Anterior cingulate cortex (tissue), 58 donors: ENCODE results near the gene PI4KB.
"Not testable (repeated sequence)": the region's sequence is repeated elsewhere in the genome, so short reads cannot be mapped to it uniquely, and the experiment has no call there.

Source experiments
- DNase-seq, 58 donors: peaks; one replicate each; lab custom pipeline; 2025; lab: John Stamatoyannopoulos, UW

PI4KB gene

DNA sequence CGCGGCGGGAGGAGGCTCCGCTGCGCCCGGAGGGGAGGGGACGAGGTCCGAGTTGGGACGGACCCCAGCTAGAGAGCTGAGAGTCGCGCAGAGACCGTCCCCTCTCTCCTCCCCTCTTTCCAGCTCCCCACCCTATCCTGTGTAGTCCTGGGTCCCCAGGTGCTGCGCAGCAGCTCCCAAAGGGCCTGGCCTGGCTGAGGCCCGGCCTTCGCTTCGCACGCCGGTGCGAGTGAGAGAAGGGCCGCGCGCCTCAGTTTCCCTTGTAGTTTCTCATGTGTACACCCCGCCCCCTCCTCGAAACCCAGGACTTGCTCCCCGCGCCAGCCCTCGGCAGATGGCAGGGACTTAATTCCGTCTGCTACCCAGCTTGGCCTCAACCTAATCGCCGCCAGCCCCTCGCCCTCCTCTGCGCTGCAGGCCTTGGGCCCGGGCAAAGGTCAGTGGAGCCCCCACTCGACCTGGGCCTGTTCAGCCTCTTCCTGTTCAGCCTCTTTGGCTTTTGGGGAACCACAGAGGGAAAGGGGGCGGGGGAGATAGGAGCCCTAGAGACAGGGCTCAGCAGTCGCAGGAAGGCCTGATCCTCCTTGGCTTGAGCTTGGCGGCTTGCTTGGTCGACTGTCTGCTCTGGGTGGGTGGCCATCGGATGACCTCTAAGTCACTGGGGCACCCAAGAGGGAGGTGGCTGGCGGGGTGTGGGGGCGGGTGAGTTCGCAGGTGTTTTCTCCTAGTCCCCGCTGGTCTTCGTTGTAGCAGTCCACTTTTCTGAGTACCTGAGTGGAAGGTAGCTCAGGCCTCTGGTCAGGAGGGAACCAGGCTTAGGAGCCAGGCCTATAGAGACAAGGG, 44.1 kb downstream of the PI4KB start:
- DNase-seq, result peak in 13 of 58 donors; percentile 8 to 55 (median 30)

DNA sequence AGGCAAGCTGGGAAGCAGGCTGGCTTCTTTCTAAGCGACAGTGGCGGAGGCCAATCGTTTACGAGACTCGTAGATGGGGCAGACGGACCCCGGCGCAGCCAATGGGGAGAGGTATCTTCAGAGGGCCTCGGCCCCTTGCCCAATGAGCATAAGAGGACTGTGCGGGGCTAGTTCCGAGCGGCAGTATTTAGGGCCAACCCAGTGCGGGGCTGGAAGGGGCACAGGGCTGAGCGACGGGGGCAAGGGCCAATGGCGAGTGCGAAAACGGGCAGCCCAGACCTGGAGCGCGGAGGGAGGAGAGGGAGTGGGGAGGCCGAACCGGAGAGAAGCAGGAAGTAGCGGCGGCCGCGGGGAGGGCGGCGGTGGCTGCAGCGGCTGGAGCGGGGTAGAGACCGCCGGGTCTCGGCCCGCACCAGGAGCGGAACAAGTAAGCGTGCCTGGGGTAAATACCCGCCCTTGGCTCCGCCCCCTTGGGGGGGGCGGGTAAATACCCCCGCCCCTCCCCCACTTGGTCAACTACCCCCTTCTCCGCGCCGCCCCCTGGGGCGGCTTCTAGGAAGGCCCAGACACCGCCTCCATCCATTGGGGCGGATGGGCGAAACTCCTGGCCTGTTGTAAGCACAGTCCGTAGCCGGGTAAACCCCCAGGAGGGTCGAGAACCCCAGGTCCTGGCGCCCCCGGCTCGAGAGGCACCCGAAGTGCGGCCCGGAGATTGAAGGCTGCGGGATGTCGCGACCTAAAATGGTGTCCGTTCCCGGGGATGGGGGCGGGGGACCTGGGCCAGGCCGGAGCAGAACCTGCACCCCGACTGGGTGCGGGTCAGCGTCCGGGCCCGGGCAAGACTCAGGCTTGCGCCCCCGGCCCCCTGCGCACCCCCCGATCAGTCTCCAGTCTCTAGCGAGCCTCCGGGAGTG, 45.0 kb downstream of the PI4KB start, which contains the start of gene ZNF687:
TSS of gene ZNF687 (plus strand) at position 331 of the 914 bp plus-strand sequence. CDS start 3,993 bp downstream, outside the sequence.
- peak; percentile 94 to 100 (median 100) for DNase-seq

DNA sequence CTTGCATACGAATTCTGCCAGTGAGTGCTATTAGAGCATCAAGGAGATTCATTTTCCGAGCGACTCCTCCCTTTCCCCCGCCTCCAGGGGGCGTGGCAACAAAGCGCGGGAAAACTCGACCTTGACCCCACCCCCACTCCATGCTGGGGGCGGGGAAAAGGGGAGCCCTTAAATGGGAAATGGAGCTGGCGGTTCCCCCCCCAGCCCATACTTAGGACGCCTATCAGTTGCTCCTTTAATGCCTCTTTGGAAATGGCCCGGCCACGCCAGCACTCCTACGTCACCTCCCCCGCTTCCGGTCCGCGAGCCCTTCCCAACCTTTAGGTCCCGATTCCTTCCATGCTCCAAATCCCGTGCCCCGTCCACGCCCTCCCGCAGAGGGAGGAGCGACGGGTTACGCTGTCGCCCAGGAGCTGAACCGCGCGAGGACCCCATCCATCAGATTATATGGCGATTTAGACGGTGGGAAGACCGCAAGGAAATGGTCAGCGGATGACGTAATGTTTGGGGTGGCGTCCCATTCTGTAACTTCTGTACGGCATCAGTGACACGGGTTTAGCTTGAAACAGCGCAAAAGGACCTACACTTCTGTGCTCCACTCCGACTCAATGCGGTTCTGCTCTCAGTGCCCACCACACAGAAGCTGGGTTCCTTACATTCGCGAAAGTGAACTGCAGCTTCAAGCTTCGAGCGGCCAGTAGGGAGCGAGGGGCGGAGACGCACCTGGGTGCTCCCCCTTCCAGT, 45.8 kb downstream of the PI4KB start:
- DNase-seq, result peak; percentile 64 to 98 (median 92)

DNA sequence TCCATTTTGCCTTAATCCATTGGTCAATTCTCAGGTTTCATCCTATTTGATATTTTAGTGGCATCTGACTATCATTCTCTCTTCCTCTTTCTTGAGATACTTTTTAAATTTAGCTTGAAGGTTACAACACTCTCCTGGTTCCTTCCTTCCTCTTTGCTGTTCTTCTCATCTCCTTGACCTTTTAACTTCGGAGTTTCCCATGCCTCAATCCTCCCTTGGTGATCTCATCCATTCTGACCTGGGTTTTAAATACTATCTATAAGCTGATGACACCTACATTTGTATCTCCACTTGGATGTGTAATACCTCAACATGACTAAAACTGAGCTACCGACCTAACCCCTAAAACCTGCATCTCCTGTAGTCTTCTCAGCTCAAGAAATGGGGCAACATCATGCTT, 50.0 kb downstream of the PI4KB start:
- no peak for DNase-seq

DNA sequence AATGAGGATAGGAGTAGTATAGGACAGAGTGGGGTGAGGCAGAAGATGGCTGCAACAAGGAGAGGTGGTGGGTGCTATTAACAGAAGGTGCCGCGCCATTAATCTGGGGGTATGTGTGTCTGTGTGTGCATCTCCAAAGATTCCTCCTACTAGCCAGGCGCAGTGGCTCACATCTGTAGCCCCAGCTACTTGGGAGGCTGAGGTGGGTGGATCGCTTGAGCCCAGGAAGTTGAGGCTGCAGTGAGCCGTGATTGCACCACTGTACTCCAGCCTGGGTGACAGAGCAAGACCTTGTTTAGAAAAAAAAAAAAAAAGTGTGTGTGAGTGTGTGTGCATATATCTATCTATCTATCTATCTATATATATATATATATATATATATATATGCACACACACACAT, 51.9 kb downstream of the PI4KB start:
- DNase-seq, result not testable (repeated sequence)

DNA sequence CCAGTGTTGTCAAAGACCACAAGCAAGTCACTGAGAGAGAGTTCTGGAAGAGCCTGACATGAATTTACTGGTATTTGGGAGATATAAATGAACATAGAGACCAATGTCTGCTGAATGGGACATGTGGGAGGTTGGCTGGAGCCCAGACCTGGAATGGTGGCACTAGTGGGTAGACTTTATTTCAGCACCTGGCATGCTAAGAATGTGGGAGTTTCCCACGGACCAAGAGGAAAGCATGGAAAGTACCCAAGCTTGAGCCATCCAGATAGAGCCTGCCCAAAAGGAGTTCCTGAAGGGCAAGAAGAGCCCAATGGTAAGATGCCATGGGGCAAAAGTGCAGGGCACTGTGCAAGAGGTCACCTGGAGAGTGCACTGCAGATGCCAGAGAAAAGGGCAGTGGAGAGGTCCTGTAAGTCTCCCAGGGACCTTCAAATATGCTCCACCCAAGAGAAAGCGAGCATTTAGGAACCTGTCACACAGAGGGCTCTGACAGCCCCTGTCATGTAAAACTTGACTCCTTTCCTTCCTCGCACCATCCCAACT, 53.2 kb downstream of the PI4KB start:
- no peak for DNase-seq

DNA sequence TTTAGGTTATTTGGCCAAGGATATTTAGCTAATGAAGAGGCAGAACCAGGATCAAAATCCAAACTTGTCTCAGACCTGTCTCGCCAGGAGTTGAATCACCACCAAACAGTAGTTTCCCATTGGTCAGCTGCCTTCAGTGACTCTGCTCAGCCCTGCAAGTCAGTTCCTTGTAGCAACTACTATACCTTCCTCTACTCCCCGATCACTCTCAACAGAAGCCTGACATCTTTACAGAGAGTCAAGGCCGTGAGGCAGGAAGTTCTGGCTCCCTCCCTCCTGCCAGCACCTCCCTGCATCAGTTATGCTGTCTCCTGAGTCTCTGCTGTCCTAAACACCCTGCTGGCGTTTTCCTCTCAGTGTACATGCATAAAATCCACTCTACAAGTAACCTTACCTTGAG, 59.5 kb downstream of the PI4KB start:
- no peak for DNase-seq

DNA sequence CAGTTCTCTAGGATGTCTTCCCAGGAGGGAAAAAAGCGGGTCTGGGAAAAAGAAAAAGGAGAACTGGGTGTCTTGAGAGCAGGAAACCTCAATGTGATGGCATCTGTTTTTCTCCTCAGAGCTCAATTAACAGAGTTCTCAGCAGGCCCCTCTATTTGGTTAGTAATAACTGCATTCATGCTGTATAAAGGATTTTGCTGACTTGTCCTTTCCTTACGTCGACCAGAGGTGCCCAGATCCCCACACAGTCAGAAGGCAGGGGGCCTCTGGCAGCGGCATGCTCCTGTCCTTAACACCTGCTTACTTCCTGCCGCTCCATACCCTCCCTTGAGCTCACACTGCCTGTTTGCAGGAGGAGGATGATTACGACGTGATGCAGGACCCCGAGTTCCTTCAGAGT, 60.4 kb downstream of the PI4KB start:
- DNase-seq, result no peak

DNA sequence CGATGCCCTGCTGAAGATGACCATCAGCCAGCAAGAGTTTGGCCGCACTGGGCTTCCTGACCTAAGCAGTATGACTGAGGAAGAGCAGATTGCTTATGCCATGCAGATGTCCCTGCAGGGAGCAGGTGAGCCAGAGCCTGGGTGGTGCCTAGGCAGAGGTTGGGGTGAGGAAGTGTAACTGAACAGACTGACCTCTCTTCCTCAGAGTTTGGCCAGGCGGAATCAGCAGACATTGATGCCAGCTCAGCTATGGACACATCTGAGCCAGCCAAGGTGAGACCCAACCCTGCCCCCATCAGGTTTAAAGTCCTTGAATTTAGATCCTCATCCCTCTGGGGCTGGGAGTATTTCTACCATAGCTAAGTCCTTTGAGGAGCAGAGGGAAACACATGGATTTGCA, 60.9 kb downstream of the PI4KB start:
- no peak for DNase-seq

DNA sequence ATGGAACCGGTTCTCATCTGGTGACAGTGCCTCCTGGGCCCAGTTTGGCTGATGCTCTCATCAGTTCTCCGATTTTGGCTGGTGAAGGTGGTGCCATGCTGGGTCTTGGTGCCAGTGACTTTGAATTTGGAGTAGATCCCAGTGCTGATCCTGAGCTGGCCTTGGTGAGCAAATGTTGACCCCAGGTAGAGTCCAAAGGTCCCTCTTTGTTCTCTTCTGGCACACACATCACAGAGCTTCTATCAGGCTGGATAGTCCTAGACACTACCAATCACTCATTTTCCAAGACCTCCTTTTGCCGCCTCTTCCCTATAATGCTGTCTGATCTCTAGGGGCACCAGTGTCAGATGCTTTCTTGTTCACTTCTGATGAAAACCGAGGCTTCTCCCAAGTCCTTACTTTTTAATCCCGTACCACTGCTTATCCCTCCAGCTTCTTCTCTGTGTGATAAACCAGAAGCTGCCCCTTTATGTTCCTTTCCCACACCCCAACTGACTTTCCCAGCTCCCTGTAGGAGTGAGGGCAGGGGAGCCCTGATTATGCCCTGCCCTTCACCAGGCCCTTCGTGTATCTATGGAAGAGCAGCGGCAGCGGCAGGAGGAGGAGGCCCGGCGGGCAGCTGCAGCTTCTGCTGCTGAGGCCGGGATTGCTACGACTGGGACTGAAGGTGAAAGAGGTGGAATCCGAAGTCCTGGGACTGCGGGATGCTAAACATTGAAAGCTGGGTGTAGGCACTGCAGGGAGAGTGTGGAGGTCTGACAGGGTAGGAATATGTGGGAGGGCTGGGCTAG, 61.6 kb downstream of the PI4KB start:
- no peak for DNase-seq

DNA sequence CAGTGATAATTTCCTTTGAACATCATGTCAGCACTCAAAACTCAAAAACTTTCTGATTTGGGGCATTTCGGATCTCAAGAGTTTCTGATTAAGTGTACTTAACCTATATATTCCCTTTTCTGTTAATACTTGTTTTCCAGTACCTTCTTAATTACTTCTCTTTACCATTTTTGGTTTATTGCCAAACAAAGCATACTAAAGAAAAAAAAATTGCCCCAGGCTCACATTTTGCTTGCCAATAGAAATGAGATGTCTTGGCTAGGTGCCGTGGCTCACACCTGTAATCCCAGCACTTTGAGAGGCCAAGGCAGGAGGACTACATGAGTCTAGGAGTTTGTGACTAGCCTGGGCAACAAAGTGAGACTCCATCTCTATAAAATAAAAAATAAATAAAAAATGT, 67.9 kb downstream of the PI4KB start:
- no peak for DNase-seq

DNA sequence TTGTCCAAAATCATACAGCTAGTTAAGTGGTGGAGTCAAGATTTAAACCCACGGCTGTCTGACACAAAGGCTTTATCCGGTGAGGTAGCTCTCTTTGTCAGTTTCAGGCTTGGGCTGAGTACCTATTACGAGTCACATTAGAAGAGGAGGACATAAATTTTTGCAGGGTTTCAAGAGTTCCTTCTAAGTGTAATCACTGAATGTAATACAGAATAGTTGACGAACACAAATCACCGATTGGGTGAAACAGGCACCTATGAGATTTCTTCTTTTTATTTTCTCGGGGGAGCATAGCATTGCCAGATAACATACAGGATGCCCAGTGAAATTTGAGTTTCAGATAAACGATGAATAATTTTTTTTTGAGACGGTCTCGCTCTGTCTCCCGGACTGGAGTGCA, 71.8 kb downstream of the PI4KB start:
- DNase-seq, result no peak

DNA sequence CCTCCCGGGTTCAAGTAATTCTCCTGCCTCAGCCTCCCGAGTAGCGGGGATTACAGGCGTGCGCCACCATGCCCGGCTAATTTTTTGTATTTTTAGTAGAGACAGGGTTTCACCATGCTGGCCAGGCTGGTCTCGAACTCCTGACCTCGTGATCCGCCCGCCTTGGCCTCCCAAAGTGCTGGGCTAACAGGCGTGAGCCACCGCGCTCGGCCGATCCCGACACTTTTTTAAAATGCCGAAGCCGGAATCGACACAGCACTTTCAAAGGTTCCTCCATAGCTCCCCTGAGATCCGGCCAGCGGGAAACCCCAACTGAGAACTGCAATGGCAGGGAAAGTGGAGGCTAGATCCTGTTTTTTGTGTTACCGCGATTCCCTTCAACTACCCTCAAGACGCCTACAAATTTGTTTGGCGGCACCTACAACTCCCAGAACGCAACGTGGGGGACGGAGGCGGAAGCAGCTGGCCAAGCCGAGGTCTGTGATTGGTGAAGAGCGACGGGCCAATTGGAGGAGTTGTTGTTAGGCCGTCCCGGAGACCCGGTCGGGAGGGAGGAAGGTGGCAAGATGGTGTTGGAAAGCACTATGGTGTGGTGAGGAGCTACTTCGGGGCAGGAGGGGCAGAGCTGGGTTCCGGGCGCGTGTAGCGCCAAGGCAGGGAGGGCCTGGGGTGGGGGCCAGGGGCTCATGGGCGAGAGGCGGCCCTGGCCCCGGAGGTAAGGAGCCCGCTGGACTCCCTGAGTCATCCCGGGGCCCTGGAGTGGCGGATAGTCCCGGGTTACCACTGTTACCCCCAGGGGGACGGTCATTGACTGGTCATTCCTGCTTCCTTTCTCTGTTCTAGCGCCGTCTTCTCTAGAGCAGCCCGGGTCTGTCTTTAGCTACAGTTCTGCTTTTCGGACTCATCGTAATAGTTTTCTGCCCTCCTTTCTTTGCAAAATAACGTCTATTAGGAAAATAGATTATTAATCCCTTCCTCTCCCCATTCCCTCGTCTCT, 72.7 kb downstream of the PI4KB start, which contains the start of gene PSMD4:
TSS of gene PSMD4 (plus strand) at position 518 of the 997 bp plus-strand sequence. CDS start at position 567, 49 bp downstream.
- peak; percentile 52 to 96 (median 91) for DNase-seq

DNA sequence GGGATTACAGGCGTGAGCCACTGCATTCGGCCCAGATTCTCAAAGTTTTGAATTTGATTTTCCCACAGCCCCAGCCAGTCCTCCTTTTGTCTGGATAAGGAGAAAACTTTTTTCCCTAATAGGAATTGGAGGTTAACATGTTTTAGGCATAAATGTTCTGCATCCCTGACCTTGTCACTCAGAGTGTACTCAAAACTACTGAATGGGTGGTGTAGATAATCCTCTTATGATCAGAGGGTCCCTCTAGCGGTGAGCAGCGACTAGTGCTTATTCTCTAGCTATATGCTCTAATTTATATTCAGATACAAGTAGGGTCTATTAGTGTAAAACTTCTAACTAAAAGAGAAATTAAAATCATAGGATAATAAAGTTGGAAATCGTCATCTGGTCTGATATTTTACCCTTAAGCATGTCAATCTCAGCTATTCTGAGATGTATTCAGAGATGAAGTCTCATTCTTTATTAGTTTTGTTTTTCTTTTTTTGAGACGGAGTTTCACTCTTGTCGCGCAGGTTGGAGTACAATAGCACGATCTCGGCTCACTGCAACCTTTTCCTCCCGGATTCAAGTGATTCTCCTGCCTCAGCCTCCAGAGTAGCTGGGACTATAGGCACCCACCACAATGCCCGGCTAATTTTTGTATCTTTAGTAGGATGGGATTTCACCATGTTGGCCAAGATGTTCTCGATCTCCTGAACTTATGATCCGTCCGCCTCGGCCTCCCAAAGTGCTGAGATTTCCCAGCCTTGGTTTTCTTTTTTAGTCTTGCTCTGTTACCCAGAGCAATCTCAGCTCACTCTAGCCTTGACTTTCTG, 75.4 kb downstream of the PI4KB start:
- DNase-seq, result peak in 36 of 58 donors; percentile 1 to 68 (median 22)

DNA sequence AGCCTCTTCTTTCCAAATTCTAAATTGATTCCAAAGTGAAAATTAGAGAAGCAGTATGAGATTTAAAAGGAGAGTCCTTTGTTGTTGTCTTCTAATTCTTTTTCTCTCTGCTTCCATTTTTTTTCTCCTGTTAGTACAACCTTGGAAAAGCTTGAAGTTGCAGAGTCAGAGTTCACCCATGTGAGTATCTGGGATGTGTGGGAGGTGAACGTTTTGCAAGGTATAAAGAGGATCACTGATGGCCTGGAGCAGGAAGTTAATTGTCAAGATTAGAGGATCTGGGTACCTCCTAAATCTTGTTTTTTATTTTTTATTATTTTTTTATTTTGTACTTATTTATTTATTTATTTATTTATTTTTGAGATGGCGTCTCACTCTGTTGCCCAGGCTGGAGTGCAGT, 80.4 kb downstream of the PI4KB start:
- no peak for DNase-seq

DNA sequence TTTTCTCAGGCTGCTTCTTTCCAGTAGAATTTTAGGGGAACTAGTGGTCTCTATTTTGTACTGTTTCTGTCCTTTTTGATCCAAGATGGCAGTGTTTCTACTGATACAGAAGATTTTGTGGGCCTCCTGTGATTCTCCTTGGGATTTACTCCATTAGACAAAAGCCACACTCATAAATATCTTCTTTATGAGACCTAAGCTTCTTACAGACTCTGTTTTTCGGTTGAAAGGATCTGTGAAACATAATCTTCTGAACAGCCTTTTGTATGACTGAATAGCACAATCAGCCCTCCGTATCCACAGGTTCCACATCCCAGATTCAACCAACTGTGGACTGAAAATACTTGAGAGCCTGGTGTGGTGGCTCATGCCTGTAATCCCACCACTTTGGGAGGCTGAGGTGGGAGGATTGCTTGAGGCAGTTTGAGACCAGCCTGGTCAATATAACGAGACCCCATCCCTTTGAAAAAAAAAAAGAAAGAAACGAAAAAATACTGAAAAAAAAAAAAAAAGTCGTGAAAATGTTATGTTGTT, 83.5 kb downstream of the PI4KB start:
- no peak for DNase-seq

DNA sequence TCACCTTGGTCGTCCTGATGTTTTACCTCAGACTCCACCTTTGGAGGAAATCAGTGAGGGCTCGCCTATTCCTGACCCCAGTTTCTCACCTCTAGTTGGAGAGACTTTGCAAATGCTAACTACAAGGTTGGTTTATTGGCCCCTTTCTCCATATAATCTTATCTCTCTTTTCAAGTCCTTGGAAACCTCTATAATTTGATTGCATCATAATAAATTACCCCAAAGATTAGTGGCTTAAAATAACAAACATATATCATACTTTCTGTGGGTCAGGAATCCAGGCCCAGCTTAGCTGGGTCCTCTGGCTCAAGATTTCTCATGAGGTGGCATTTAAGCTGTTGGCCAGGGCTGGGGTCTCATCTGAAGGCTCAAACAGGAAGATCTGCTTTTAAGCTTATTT, 84.8 kb downstream of the PI4KB start:
- no peak for DNase-seq
